ENCODE data around the gene EIF3CL.
"Not testable (repeated sequence)": the region's sequence is repeated elsewhere in the genome, so short reads cannot be mapped to it uniquely, and the experiment has no call there.

EIF3CL gene

GRCh38 chr16:28364268-28365173 lies 39.1 kb downstream of the EIF3CL start:
- not testable (repeated sequence) for DNase-seq (ENCODE audit: low read depth, low spot score); H3K27ac ChIP-seq

- not testable (repeated sequence) for DNase-seq (ENCODE audit: low read depth, low spot score)
- peak within 1 kb of the TSS; percentile 40 for H3K27ac ChIP-seq
Measured at GRCh38 chr16:28363408-28363807, 40.2 kb downstream of the EIF3CL start, which contains the start of gene NPIPB6. Gene NPIPB6, minus strand, starts transcription at chr16:28363508. Its CDS starts 686 bp downstream, at chr16:28362822.

- DNase-seq (ENCODE audit: low read depth, low spot score), result peak; percentile 27
- peak overlapping the region; percentile 40 for H3K27ac ChIP-seq
Measured at GRCh38 chr16:28362600-28362999, 41.0 kb downstream of the EIF3CL start.

- H3K27ac ChIP-seq; DNase-seq (ENCODE audit: low read depth, low spot score): not testable (repeated sequence)
Measured at GRCh38 chr16:28338230-28338629, 65.4 kb downstream of the EIF3CL start.

- DNase-seq (ENCODE audit: low read depth, low spot score), result peak; percentile 44
- H3K27ac ChIP-seq, result peak overlapping the region; percentile 29
Measured at GRCh38 chr16:28336940-28337710, 66.5 kb downstream of the EIF3CL start.

GRCh38 chr16:28335678-28336077 lies 68.0 kb downstream of the EIF3CL start:
- not testable (repeated sequence) for H3K27ac ChIP-seq; DNase-seq (ENCODE audit: low read depth, low spot score)

- not testable (repeated sequence) for H3K27ac ChIP-seq; DNase-seq (ENCODE audit: low read depth, low spot score)
Measured at GRCh38 chr16:28332632-28333031, 71.0 kb downstream of the EIF3CL start.

- not testable (repeated sequence) for DNase-seq (ENCODE audit: low read depth, low spot score); H3K27ac ChIP-seq
Measured at GRCh38 chr16:28330981-28331380, 72.7 kb downstream of the EIF3CL start.

- H3K27ac ChIP-seq; DNase-seq (ENCODE audit: low read depth, low spot score): not testable (repeated sequence)
Measured at GRCh38 chr16:28330232-28330631, 73.4 kb downstream of the EIF3CL start.
